Erythroblast (primary cell): ENCODE data around the gene LRSAM1.

ENCODE experiments used
- GATA1 ChIP-seq: IDR thresholded peaks from 2 replicates; pipeline ENCODE4 v1.6.1; 2011; ENCODE audit warnings: low read depth, mild to moderate bottlenecking, control low read depth, low read length, moderate library complexity
- POLR2A ChIP-seq: IDR thresholded peaks from 2 replicates; pipeline ENCODE4 v1.6.1; 2011; ENCODE audit warnings: mild to moderate bottlenecking, low read length

GRCh38 chr9:127550282-127550681 is 99.0 kb downstream of the LRSAM1 start:
- TF ChIP-seq POLR2A, result no peak
- no peak for TF ChIP-seq GATA1
